HG02588 (cell line): Measurements from ENCODE around the gene GPHA2.
A peak's percentile ranks its signal among the peaks of the same experiment; 100 is the strongest.

Experiments used
- ATAC-seq: cut with Tn5 transposase; IDR thresholded peaks from one replicate; pipeline ENCODE4 v1.9.1; 2021; ENCODE audit warnings: mild to moderate bottlenecking, moderate library complexity; ENCODE audit not compliant: unreplicated experiment

GPHA2 gene

DNA sequence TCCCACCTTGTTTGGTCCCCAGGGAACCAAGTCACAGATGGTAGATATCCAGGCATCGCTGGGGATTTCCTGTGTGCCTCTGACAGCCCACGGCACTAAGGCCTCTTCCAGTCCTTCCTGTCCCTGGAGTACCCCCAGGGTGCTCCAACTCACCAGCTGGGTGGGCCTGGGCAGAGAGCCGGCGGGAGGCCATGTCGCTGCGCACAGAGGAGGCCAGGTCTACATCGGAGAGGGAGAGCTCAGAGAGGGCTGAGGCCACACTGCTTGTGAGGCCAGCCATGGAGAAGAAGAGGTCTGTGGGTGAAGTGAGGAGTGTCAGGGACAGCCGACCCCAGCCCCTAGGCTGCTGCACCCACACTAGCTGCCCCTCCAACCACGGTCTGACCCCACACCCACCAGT, 24.0 kb downstream of the GPHA2 start:
- ATAC-seq: no peak

DNA sequence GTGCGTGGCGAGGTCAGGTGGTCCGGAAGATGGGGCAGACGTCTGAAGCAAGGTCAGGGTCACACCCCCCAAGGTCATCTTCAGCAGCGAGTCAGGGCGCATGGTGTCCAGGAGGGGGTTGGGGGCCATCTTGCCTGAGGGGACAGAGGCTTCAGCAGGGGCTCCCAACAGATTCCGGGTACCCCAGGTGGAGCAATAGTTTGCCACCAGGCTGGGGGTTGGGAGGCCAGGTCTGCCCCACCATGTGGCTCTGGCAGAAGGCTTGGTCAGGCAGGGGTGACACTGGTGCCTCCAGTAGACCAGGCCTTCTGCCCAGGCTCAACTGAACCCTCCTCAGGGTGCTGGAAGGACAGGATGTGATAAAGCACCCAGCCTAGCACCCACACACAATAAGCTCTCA, 24.6 kb downstream of the GPHA2 start:
- ATAC-seq: no peak

DNA sequence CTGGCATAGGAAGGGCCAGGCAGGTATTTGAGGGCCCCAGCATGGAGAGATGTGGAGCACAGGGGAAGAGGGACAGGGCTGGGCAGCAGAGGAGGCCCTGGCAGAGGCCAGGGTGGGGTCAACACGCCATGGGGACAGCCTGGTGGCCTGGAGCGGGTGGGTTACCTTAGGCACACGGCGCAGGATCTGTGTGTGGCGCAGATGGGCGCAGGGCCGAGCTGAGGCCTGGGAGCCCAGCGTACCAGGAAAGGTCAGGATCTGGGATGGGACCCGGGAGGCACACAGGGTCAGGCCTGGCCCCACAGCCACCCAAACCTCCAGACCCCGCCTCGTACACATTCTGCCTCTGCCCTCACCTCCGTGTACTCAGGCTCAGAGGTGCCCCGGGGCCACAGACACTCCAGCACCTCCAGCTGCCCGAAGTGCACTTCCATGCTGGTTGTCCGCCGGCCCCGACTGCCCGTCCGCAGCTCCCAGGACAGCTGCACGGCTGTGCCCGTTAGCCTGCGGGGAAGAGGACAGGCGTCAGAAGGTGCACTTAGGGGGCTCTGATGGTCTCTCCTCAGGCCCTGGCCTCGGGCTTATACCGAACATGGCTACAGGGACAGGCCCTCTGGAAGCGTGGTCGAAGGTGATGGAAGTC, 25.1 kb downstream of the GPHA2 start:
- no peak for ATAC-seq

DNA sequence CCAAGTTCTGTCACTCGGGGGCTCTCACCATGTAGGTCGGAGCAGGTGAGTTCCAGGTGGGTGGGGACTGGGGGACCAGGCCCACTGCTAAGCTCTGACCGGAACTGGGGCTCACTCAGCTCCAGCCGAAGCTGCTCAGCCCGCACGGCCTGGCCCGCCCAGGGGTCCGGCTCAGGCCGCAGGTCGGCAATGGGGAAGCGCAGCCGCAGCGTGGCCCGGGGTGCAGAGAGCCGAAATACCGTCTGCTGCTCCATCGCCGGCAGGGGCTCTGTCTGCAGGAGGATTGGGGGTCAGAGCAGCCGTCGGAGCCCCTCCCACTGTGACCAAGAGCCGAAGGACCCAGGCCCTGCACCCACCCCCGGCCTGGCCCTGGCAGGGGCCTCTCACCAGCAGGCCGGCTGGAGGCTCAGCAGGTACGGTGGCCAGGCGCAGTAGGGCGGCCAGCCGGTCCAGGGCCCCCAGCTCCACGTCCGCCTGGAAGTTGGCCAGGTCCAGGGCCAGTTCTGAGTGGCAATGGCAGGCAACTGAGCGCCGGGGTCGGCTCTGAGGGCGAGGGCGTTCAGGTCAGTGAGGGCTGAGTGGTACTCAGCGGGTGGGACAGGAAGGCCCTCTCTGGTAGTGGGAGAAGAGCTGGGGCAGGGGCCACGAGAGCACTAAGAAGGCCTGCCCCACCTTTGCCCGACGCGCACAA, 25.9 kb downstream of the GPHA2 start:
- no peak for ATAC-seq

DNA sequence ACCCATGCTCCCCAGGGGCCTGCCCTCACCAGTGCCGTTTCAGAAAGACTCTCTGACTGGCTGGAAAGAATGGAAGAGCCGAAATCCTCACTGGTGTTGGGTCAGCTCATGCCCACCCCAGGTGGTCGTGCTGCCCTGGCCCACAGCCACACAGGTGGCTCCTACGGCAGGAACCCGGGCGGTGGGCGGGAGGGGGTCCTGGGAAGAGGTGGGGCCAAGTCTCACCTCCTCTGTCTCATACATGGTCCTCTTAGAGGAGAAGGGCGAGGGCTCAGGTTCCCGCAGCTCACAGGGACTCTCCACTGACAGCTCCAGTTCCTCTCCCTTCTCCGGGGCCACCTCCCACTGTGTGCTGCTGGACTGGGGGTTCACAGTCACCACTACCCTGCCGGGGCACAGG, 26.9 kb downstream of the GPHA2 start:
- ATAC-seq: no peak

DNA sequence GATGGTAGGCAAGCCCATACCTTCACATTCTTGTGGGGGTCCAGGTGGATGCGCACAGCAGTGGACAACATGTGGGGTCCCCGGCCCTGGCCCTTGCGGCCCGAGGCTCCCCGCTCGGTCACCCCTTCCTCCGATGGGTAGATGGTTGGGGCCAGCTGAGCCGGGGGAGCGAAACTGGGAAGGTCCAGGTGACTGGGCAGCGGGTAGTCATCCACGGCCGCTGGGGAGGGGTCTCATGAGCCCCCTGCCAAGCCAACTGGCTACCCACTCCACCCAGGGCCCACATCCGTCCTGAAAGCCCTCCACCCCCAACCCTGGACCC, 29.4 kb downstream of the GPHA2 start:
- no peak for ATAC-seq

DNA sequence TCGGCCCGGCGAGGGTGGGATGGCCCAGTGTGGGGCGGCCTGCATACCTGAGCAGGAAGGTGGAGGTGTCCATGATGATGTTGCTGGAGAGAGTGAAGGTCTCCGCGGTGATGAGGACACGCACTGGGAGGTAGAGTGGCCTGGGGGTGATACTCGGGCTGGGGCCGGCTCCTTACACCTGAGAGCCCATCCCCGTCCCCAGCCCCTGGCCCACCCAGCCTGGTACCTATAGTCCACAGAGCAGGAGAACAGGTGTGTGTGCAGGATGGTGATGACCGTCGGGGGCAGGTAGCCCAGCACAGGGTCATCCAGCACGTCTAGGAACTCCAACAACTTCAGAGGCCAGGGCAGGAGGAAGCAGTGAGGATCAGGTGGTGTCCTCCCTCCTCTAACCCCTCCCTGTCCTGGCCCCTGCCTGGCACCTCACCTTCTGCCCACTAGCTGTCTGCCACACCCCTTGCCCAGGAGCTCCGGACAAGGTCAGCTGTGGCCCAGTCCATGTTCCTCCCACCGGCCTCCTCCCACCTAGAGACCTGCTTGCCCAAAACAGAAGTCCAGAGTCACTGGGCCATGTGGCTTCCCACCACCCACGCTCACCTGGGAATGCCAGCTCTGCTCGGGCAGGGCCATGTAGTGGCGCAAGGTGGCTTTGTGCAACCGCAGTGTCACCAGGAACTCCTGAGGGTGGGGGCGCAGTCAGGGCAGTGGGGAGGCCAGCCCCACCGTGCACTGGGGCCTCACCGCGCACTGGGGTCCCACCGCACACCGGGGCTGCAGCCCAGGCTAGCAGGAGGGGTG, 30.0 kb downstream of the GPHA2 start:
- no peak for ATAC-seq

DNA sequence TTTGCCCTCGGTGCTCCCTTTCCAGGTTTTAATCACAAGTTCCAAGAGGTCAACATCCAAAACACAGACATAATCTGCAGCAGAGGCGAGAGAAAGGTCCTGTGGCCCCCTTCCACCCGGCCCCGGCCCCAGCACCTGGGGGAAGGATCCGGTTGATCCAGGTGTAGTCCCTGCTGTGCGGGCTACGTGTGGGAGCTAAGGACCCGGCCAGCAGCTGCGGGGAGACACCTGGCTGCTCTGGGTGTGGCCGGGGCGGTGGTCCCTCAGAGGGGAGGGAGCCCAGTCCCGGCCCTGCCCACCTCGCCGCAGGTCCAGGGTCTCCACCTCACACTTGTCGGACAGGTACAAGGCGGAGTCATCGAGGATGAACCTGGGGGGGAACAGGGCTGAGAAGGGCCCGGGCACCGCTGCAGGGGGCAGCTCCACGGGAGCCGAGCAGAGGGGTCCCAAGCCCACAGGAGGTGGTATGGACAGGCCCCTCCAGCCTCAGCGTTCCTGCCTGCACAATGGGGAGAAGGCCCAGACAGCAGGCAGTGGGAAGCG, 32.3 kb downstream of the GPHA2 start:
- no peak for ATAC-seq

DNA sequence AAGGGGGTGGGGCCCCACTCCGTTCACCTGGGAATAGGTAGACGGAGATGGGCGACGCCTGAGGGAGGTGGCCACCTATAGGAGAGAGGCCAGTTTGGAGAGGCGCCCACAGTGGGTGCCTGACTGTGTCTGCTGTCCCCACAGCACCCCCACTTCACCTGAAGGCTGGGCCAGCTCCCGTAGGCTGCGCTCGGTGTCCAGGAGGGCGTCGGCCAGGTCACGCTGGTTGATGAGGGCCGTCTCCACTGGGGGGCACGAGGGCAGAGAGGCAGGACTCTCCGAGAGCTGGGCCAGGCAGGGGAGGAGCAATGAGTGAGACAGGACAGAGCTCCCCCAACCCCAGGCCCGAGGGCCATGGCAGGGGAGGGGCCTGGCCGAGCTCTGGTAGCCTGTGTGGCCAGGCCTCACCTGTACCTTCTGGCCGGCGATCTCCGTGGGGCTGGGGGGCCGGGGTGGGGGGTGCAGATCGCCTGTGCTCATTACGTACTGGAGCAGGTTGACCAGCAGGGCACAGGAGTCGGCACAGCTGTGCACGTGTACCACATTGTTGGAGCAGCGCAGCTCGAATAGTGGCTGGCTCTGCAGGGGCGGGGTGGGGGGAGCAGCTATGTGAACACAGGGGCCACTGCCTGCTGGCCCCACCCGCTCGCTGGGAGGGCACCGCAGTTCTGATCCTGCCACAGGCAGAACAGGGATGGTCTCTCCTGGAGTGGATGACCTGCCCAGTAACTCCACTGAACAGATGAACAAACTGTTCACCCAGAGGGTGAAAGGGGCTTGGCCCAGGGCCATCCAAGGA, 33.4 kb downstream of the GPHA2 start:
- ATAC-seq: no peak

DNA sequence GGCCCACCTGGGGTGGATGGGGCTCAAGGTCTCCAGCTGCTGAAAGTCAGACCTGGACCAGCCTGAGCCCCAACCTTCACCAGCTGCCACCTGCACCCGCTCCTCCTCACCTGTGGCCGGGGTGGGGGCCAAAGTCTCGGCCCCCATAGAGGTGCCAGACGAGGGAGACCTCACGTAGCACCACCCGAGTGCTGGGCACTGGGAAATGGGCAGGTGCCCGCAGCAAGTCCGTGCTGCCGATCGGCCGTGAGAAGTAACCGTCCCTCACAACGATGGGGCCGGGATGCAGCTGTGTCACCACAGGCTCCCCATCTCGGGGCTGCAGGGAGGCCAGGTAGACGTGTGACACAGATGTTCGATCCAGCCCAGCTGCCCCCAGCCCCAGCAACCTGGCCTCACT, 34.9 kb downstream of the GPHA2 start:
- no peak for ATAC-seq

DNA sequence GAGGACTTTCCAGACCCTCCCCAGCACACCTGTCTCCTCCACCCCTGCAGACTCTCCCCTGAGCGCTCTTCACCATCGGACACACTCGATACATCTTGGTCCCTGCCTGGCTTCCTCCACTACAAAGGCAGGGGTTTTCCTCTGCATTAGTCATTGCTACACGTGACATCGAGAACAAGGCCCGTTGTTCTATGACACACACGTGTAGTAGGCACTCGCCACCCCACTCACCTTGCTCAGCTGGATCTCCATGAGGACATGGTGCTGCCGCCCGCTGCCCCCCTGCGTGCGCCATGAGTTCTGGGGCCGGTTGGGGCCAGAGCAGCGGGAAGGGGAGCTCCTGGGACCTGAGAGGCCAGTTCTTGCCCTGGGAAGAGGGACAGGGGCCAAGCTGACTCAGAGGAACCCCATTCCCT, 35.4 kb downstream of the GPHA2 start:
- no peak for ATAC-seq

DNA sequence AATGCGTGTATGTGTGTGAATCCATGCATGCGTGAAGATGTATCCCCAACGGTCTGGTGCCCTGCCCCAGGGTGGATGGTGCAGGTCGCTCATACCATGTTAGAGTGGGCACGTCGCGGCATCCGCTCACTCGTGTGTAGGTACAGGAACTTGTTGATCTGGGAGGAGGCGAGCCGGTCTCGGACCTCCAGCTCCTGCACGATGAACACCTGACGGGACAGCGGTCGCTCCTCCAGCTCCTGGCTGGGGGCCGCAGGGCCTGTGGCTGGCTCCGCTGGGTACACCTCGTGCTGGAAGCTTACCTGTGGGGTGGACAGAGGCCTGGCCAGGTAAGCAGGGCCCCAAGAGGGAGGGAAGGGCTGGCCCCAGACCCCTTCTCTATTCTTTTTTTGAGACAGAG, 37.2 kb downstream of the GPHA2 start:
- no peak for ATAC-seq

DNA sequence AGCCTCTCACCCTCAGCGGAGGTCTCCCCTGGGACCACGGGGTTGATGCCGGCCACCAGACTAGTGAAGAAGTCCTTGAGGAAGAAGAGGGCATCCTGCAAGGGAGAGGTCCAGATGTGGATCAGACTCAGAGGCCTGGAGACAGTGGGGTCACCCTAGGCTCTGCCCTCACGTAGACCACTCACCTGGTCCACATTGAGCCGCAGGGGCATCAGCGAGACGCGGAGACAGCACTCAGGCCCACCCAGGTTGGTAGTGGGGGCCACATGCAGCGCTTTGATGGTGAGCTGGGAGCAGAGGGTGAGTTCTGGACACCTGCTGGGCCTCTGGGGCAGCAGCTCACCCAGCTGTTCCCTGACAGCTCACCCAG, 37.6 kb downstream of the GPHA2 start:
- ATAC-seq: no peak

DNA sequence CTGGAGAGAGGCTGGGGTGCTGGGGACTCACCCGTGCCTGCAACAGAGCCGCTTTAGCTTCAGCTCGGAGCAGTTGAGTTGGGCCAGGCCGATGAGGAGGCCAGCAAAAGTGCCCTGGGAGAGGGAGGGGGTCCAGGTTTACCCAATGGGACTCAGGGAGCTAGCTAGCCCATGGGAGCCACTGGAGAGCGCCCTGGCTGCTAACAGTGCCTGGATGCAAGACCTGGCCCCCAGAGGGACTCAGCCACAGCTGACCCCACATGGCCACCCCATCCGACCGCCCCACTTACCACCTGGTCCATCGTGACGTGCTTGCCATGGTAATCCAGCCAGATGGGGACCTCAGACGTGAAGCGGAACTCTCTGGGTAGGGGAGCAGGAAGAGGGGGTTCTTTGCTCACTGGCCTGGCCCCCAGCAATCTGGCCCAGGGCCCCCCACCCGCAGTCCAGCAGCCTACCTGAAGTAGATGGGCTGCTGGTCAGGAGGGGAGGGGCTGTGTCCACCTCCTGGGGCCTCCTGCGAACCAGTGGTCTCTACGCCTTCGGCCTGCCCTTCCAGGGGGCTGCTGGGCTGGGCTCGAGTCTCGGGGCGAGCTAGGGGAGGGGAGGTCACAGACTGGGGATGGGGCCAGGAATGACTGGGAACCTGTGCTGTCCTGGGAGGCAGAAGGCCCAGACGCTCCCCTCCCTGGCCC, 38.2 kb downstream of the GPHA2 start:
- ATAC-seq: no peak

DNA sequence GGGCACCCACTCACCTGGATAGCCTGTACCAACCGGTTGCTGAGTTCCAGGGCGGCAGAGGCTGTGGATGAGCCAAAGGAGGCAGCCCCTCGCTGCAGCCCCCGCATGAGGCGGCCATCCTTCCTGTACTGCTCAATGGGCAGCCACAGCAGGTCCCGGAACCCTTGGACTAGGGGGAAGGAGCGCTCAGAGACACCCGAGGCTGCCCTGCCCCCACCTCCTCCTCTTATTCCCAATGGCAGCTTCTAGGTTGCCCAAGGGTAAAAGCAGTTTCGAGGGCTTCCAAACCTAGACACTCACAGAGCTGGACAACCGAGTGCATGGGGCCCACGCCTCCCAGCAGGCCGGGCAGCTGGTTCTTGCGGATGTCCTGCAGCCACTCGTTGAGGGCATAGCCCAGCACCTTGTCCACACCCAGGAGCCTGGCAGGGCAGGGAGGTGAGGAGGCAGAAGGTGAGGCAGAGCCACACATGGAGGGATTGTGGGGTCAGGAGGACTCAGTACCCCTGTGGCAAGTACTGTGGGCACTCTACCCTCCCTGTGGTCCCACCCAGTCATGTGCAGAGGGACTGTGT, 39.2 kb downstream of the GPHA2 start:
- no peak for ATAC-seq

DNA sequence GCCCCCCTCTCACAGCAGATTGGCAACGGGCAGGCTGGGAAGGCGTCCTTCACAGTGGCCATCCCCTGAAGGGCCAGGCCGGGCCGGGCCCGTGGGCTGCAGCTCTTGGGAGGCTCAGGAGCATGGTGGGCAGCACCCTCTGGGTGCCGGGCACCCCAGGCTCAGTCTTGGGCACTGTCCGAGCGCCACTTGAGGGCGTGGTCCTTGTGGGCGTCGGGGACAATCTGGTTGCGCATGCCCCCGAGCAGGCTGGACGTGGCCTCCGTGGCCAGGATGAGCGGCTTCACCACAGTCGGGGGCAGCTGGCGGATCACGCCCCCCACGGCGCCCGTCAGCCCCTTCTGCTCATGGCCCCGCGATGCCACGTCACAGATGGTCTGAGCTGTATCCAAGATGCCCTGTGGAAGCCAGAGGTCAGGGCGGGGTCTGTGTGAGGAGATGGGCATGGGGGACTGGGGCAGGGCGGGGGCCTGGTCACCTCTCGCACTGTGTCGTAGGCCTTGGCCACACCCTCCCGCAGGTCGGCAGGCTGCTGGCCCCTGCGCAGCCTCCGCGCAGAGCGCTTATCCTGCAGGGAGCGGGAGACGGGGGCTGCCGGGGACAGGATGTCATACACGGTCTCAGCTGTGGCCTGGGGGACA, 40.8 kb downstream of the GPHA2 start:
- no peak for ATAC-seq

DNA sequence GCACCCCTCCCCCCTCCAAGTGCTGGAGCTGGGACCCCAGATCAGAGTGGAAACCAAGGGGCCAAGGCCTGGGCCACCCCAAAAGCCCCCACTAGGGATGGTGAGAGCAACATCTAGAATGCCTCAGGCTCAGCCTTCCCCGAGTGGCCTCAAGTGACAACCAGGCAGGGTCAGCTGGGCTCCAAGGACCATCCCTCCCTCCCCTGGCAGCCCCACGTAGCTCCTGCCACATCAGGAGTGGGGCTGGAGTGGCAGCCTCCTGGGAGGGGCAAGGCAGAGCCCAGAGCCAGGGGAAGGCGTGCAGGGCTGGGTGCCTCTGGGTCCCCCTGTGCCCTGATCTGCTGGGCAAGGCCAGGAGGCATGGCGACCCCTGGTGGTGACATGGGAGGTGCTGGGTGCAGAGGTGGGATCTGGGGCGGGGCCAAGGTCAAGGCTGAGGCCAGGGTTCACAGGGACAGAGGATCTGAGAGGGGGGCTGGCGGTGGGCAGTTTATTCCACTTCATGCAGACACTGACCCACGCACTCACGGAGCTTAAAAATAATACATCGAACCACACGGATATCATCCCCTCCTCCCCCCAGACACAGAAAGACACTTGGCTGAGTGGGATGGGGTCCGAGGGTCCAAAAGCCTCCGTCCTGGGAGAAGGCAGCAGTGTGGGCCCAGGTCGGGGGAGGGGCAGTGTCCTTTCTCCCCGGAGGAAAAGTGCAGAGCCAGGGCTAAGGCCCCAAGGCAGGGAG, 41.5 kb downstream of the GPHA2 start:
- ATAC-seq: peak; percentile 63

DNA sequence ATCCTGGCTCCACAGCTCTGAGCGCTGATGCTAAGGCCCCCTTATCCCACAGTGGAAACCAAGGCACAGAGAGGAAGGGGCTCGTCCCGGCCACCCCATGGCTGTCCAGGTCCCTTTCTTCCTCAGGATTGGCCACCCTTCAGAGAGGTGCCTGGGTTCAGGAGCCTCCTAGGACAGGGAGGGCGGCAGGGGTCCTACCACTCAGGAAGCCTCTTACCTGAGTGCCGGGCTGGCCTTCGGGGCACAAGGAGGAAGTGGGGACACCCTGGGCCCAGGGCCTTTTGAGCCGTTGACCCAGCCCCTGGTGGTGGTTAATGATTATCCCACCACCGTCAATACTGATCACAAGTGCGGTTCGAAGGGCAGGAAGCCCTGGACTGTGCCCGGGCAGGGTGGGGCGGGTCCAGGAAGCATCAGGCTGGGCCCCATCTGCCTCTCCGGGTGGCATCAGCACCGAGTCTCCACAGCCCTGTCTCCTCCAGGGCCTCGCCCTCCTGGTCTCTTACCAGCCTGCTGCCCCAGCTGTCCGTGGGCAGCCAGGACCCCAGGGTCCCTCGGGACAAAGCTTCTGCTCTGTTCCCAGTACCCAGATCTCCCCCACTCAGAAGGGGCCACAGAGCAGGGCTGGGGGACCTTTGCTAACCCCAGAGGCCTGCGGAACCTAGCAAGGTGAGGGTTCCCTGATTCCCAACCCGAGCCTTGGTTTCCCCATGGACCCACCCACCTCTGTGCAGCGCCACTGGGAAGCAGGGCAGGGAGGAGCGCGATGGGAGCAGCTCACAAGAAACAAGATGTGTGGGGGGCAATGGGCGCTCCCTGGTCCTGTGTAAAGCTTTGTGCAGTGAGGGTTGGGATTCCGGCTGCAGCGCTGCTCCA, 42.3 kb downstream of the GPHA2 start:
- no peak for ATAC-seq
